T-helper 1 cell (primary cell): Measurements from ENCODE around the gene NECTIN2.
"Not testable (repeated sequence)": the region's sequence is repeated elsewhere in the genome, so short reads cannot be mapped to it uniquely, and the experiment has no call there.

Experiments used
- DNase-seq, 5 donors: peaks; one replicate each; pipeline ENCODE4 v3.0.0-alpha.2; 2012 to 2020

The NECTIN2 gene

DNA sequence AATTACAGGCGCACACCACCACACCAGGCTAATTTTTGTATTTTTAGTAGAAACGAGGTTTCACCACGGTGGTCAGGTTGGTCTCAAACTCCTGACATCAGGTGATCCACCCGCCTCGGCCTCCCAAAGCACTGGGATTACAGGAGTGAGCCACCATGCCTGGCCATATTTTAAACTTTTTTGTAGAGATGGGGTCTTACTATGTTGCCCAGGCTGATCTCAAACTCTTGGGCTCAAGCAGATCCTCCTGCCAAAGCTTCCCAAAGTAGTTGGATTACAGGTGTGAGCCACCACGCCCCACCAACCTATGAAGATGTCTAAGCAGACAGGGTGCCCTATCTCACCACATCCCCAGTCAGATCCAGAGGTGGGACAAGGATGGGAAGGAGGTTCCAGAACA, 65.8 kb downstream of the NECTIN2 start:
- DNase-seq, result not testable (repeated sequence)

DNA sequence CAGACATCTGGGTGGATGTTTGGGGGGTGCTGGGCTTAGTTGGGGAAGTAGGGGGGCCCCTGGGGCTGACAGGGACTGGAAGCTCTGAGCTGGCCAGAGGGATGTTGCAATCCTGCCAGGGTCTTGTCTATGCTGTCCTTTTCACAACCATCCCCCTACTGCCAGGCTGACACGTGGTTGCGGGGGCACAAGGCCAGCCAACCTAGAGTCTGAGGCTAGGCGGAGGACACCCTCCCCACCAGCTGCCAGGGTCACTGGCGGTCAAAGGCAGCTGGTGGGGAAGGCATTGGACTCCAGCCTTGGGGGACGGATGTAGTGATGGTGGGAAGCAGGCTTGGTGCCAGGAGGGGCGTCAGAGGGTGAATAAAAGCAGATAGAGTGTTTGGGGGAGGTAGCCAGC, 66.8 kb downstream of the NECTIN2 start:
- no peak for DNase-seq

DNA sequence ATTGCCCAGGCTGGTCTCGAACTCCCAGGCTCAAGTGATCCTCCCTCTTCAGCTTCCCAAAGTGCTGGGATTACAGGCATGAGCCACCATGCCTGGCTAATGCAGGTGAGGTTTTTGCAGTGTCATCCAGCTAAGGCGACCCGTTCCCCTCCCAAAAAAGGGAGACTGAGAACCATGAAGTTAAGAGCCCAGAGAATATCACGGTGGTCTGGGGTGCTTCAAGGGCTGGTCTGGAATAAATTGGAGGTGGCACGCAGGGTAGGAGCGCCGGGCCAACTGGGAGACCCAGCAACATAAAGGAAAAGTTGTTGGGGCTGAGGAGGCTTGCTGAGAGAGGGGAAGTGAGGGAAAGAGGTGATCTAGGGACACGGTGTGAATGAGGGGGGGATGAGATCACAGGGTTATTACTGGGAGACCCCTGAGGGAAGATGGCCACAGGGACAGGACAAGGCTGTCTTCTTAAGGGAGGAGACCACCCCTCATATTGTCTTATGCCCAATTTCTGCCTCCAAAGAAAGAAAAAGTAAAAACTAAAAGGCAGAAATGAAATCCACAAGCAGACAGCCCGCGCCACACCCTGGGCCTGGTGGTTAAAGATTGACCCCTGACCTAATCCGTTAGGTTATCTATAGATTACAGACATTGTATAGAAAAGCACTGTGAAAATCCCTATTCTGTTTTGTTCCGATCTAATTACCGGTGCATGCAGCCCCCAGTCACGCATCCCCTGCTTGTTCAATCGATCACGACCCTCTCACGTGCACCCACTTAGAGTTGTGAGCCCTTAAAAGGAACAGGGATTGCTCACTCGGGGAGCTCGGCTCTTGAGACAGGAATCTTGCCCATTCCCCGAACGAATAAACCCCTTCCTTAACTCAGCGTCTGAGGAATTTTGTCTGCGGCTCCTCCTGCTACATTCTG, 67.7 kb downstream of the NECTIN2 start:
- not testable (repeated sequence) for DNase-seq

DNA sequence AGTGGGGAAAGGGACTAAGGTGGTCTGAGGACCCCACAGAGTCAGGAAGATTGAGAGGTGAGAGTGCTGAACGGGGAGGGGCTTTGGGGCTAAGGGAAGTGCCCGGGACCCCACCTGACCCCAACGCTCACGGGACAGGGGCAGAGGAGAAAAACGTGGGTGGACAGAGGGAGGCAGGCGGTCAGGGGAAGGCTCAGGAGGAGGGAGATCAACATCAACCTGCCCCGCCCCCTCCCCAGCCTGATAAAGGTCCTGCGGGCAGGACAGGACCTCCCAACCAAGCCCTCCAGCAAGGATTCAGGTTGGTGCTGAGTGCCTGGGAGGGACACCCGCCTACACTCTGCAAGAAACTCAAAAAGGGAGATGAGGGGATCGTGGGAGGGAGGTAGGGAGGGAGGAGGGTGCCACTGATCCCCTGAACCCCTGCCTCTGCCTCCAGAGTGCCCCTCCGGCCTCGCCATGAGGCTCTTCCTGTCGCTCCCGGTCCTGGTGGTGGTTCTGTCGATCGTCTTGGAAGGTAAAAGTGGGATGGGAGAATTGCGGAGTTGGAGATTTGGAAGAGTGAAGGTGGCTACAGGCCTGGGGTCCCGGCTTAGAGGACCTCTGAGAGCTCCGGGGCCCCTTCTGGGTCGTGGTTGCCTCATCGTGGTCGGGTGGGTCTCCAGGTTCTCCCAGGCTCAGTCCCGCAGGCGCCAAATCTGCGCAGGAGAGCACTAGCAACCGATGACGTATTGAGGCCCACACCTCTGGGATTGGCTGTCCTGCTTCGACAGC, 68.5 kb downstream of the NECTIN2 start, which contains the start of gene APOC1:
TSS of gene APOC1 (plus strand) at position 176 of the 774 bp plus-strand sequence. CDS start at position 460, 284 bp downstream.
- DNase-seq, result peak; percentile 33 to 85 (median 56)

DNA sequence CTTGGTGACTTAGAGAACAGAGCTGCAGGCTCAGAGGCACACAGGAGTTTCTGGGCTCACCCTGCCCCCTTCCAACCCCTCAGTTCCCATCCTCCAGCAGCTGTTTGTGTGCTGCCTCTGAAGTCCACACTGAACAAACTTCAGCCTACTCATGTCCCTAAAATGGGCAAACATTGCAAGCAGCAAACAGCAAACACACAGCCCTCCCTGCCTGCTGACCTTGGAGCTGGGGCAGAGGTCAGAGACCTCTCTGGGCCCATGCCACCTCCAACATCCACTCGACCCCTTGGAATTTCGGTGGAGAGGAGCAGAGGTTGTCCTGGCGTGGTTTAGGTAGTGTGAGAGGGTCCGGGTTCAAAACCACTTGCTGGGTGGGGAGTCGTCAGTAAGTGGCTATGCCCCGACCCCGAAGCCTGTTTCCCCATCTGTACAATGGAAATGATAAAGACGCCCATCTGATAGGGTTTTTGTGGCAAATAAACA, 78.2 kb downstream of the NECTIN2 start:
- DNase-seq, result no peak

DNA sequence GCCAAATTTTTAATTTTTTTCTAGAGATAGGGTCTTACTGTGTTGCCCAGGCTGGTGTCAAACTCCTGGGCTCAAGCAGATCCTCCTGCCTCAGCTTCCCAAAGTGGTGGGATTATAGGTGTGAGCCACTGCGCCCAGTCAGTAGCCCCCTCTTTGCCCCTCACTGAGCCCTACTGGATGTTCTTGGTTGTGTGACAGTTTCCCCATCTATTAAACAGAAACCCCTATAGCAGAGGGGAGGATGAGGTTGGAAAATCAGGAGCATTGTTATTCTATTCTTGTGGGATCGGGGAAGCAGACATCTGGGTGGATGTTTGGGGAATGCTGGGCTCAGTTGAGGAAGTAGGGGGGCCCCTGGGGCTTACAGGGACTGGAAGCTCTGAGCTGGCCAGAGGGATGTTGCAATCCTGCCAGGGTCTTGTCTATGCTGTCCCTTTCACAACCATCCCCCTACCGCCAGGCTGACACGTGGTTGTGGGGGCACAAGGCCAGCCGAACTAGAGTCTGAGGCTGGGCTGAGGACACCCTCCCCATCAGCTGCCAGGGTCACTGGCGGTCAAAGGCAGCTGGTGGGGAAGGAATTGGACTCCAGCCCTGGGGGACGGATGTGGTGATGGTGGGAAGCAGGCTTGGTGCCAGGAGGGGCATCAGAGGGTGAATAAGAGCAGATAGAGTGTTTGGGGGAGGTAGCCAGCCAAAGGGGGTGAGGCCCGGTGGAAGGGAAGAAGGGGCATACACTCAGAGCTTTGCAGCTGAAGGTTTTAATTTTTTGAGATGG, 79.2 kb downstream of the NECTIN2 start:
- DNase-seq, result no peak

DNA sequence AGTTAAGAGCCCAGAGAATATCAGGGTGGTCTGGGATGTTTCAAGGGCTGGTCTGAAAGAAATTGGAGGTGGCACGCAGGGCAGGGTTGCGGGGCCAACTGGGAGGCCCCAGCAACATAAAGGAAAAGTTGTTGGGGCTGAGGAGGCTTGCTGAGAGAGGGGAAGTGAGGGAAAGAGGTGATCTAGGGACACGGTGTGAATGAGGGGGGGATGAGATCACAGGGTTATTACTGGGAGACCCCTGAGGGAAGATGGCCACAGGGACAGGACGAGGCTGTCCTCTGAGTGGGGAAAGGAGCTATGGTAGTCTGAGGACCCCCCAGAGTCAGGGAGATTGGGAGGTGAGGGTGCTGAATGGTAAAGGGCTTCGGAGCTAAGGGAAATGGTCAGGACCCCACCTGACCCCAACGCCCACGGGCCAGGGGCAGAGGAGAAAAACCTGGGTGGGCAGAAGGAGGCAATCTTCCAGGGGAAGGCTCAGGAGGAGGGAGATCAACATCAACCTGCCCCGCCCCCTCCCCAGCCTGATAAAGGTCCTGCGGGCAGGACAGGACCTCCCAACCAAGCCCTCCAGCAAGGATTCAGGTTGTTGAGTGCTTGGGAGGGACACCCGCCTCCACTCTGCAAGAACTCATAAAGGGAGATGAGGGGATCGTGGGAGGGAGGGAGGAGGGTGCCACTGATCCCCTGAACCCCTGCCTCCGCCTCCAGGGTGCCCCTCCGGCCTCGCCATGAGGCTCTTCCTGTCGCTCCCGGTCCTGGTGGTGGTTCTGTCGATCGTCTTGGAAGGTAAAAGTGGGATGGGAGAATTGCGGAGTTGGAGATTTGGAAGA, 80.4 kb downstream of the NECTIN2 start:
- DNase-seq, result not testable (repeated sequence)

DNA sequence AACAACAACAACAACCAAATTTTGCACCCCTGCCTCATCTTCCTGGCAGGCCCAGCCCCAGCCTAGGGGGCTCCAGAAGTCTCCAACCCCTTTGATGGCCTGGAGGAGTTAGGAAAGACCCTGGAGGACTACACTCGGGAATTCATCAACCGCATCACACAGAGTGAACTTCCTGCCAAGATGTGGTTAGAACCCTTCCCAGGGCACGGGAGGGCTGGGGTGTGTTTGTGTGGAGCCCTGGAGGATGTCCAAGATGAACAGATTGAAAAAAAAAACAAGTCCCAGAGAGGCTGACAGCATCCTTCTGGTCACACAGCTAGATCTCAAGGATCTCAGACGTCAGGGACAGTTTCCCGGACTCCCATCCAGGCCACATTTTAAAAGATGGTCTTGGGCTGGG, 81.6 kb downstream of the NECTIN2 start:
- DNase-seq, result no peak

DNA sequence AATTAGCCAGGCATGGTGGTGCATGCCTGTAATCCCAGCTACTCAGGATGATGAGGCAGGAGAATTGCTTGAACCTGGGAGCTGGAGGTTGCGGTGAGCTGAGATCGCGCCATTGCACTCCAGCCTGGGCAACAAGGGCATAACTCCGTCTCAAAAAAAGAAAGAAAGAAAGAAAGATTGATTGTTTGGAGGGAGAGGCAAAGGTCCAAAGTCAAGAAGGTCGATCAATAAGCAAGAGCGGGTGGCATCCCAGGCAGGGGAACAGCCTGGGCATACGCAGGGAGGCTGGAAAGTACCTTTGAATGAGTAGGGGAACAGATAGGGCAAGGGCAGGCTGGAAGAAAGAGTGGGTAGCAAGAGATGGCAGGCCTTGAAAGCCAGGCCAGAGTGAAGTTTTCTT, 84.0 kb downstream of the NECTIN2 start:
- DNase-seq, result no peak

DNA sequence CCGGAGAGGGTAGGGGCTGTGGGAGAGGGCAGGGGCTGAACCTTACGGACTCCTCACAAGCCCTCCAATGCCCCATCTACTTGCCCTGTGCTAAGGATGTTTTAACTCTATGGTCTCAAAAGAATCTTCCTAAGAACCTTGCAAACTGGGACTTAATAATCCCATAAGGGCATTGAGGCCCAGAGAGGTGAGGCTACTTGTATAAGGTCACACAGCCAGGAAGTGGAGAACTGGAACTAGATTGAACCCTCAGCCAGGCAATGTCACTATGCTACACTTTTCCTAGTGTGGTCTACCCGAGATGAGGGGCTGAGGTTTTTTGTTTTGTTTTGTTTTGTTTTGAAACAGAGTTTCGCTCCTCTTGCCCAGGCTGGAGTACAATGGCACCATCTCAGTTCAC, 85.4 kb downstream of the NECTIN2 start:
- DNase-seq, result no peak
